Thoracic aorta (tissue), 2 donors: Measurements from ENCODE around the gene TECTA. TPM values are rescaled to one million over a fixed set of nuclear protein-coding genes. Genes with fewer than 3 reads are reported as not detected.

Source experiments
- ATAC-seq: fragments of 150-250 bp; one replicate; pipeline ENCODE4 v1.8.0; 2017; ENCODE audit warnings: low read depth; ENCODE audit not compliant: insufficient number of reproducible peaks, low FRiP score
- DNase-seq: peaks from one replicate; pipeline ENCODE4 v3.0.0-alpha.2; 2020; ENCODE audit warnings: low spot score
- H3K27ac ChIP-seq, 2 donors: fragments of 200-600 bp; sonication (generic); 1 replicate in 1 of 2; 2 replicates in 1 of 2; pipeline ENCODE4 v1.5.1; 2016; ENCODE audit warnings: mild to moderate bottlenecking in 2 of 2, moderate library complexity in 2 of 2
- H3K27me3 ChIP-seq: fragments of 200-600 bp; sonication (generic); replicated peaks from 2 replicates; pipeline ENCODE4 v1.6.0; 2016; ENCODE audit warnings: mild to moderate bottlenecking; ENCODE audit not compliant: insufficient read depth
- H3K36me3 ChIP-seq: fragments of 200-600 bp; sonication (generic); one replicate; pipeline ENCODE4 v1.5.1; 2016
- H3K4me1 ChIP-seq, 2 donors: fragments of 200-600 bp; sonication (generic); 1 replicate in 1 of 2; 2 replicates in 1 of 2; pipeline versions ENCODE4 v1.5.1 to v1.6.0; 2016; ENCODE audit warnings: low read depth in 2 of 2, mild to moderate bottlenecking in 1 of 2; ENCODE audit not compliant: control insufficient read depth in 1 of 2
- H3K4me3 ChIP-seq: fragments of 200-600 bp; sonication (generic); 2 replicates; pipeline ENCODE4 v1.5.1; 2016; ENCODE audit warnings: mild to moderate bottlenecking
- H3K9me3 ChIP-seq: fragments of 200-600 bp; sonication (generic); 2 replicates; pipeline ENCODE4 v1.5.1; 2016
- CTCF ChIP-seq: fragments of 200-600 bp; sonication (generic); IDR thresholded peaks from one replicate; pipeline ENCODE4 v1.5.1; 2019; ENCODE audit warnings: antibody characterized with exemption
- total RNA-seq, 2 donors: library from RNA; depleted of rRNA; stranded (reverse); fragments of >200 nt; gene quantifications; one replicate each; pipeline versions ENCODE4 v1.1.0 to v1.2.3, GENCODE V29; 2016

The TECTA gene
- total RNA-seq: 1 to 10 TPM in 1 of 2 donors, under 1 TPM in 1; 0.41 to 5.6 TPM

DNA sequence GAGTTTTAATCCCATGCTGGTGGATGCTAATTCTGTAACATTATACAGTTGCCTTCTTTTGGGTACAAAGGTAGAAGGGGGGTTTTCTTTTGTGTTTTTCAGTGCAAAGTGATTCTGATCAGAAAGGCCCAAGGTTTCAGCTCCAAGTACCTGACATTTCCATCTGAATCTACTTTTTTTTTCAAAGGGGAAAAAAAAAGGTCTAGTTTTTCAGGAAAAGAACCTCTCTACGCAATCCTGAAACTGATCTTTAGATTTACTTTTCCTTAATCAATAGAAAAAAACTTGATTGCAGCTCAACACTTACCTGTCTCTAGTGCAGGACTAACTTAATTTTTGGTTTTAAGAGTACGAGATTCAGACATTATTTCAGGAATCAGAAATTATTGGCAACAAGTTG is at the start of gene TECTA:
Gene TECTA, plus strand, starts transcription at position 301 of the 400 bp plus-strand sequence. CDS start 1,423 bp downstream, outside the sequence.
- H3K27me3 ChIP-seq: no peaks in the 10 kb centered on the region
- no peak within 1 kb of the TSS for H3K27ac ChIP-seq
- no peaks in the 10 kb centered on the region for H3K36me3 ChIP-seq
- ATAC-seq: no peak
- H3K4me1 ChIP-seq: no peaks in the 10 kb centered on the region
- H3K9me3 ChIP-seq: no peaks in the 10 kb centered on the region
- TF ChIP-seq CTCF: no peak
- no peak for DNase-seq
- no peak within 1 kb of the TSS for H3K4me3 ChIP-seq

DNA sequence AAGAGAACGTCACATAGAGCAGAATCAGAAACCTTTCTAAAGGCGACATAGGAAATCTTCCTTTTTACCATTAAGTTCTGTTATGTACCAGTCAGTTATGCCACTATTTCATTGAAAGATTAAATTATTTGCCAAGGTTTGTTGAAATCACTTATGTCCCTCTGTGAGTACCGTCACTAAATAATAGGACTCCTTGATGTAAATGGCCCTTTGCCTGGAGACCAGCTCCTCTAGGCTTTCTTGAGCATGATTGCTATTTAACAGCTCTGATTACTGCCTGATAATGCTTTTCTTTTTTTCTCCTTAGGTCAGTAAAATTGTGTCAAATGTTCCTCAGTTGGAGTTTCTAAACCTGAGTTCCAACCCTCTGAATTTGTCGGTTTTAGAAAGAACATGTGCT is 47.8 kb upstream of the TECTA start:
- Histone ChIP-seq H3K4me3 (no peak overlapping the region), H3K27me3 (no peaks in the 10 kb centered on the region), H3K9me3 (no peaks in the 10 kb centered on the region), H3K27ac (no peak overlapping the region), H3K4me1 (no peaks in the 10 kb centered on the region), H3K36me3 (peaks cover 11% of the 10 kb centered on the region)
- TF ChIP-seq CTCF: no peak
- ATAC-seq (no peak), DNase-seq (no peak)

GRCh38 chr11:121054266-121054665 is 46.8 kb upstream of the TECTA start:
- TF ChIP-seq CTCF: no peak

DNA sequence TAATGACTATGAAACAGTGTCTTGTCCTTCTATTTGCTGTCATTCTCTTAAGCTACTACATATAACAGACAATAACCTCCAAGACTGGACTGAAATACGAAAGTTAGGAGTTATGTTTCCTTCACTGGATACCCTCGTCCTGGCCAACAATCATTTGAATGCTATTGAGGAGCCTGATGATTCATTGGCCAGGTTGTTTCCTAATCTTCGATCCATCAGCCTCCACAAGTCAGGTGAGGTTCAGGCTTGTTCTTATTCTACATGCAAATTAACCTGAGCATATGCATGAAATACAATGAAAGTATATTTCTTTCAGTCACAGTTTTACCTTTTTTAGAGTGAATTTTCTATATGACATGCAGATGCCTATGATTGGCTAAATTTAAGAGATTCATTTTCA is 46.0 kb upstream of the TECTA start:
- no peak for TF ChIP-seq CTCF
- H3K36me3 ChIP-seq: peaks cover 11% of the 10 kb centered on the region
- no peak for ATAC-seq

More at GRCh38 chr11:121054266-121054665, 46.8 kb upstream of the TECTA start:
- no peak for DNase-seq
- ATAC-seq: no peak
- no peak overlapping the region for H3K4me3 ChIP-seq
- H3K27me3 ChIP-seq: no peaks in the 10 kb centered on the region
- H3K27ac ChIP-seq: no peak overlapping the region
- no peaks in the 10 kb centered on the region for H3K4me1 ChIP-seq
- H3K9me3 ChIP-seq: no peaks in the 10 kb centered on the region
- H3K36me3 ChIP-seq: peaks cover 11% of the 10 kb centered on the region

DNA sequence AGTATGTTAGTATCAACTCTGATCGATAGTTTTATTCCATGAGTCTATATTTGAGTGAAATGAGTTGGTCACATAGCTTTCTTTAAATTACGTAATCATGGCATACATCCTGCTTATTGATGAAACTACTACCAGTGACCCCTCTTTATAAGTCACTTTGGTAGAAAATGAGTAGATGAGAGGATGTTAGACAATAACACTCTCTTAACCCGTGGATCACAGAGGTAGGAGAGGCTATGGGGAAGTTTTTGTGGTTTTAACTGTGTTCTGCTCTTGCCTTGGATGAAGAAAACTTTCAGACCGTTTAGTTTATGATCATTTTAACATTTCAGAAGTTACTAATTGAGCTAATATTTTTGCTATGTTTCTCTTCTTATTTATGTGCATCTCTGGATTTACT is 43.1 kb upstream of the TECTA start:
- Histone ChIP-seq H3K4me1 (no peaks in the 10 kb centered on the region), H3K27ac (no peak overlapping the region), H3K27me3 (no peaks in the 10 kb centered on the region), H3K36me3 (peaks cover 11% of the 10 kb centered on the region), H3K9me3 (no peaks in the 10 kb centered on the region), H3K4me3 (no peak overlapping the region)
- TF ChIP-seq CTCF: no peak
- no peak for ATAC-seq
- no peak for DNase-seq

More for the DNA sequence above, 46.0 kb upstream of the TECTA start:
- DNase-seq: no peak
- Histone ChIP-seq H3K27ac (no peak overlapping the region), H3K4me3 (no peak overlapping the region), H3K27me3 (no peaks in the 10 kb centered on the region), H3K4me1 (no peaks in the 10 kb centered on the region), H3K9me3 (no peaks in the 10 kb centered on the region)
